PC-3 (cell line): ENCODE results near the gene MBD3L5.
"Not testable (repeated sequence)": the region's sequence is repeated elsewhere in the genome, so short reads cannot be mapped to it uniquely, and the experiment has no call there.

ENCODE experiments used
- EZH2 ChIP-seq: fragments of 300-600 bp; sonication (generic); IDR thresholded peaks from one replicate; pipeline ENCODE4 v1.6.1; 2017; ENCODE audit warnings: antibody characterized with exemption, mild to moderate bottlenecking, low read length; ENCODE audit not compliant: unreplicated experiment
- EZH2phosphoT487 ChIP-seq: fragments of 300-600 bp; sonication (generic); IDR thresholded peaks from 2 replicates; pipeline ENCODE4 v1.6.1; 2018; ENCODE audit warnings: mild to moderate bottlenecking, antibody characterized with exemption, low read length, borderline replicate concordance
- TF ChIP-seq, protein P1 (sequence below): fragments of 300-600 bp; sonication (generic); conservative IDR thresholded peaks from 2 replicates; pipeline ENCODE4 v1.5.1; 2017; ENCODE audit warnings: antibody characterized with exemption, low read depth, mild to moderate bottlenecking, low read length

DNA sequence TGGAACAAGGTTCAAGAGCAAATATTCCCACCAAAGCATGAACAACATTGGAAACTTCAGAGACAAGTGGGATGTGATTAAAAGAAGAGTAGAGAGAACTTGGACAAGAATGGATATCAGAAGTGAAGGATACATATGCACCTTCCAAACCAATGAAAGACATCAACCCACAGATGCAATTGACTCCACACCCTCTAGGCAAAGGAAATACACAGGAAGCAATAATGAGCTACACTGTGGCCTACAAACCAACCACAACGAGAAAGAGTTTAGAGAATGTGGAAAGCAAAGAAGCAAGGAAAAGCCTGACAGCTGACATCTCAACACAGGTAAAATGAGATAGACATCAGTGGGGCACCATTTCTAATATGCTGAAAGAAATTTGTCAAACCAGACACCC lies 1.6 kb upstream of the MBD3L5 start:
- TF ChIP-seq, protein P1, sequence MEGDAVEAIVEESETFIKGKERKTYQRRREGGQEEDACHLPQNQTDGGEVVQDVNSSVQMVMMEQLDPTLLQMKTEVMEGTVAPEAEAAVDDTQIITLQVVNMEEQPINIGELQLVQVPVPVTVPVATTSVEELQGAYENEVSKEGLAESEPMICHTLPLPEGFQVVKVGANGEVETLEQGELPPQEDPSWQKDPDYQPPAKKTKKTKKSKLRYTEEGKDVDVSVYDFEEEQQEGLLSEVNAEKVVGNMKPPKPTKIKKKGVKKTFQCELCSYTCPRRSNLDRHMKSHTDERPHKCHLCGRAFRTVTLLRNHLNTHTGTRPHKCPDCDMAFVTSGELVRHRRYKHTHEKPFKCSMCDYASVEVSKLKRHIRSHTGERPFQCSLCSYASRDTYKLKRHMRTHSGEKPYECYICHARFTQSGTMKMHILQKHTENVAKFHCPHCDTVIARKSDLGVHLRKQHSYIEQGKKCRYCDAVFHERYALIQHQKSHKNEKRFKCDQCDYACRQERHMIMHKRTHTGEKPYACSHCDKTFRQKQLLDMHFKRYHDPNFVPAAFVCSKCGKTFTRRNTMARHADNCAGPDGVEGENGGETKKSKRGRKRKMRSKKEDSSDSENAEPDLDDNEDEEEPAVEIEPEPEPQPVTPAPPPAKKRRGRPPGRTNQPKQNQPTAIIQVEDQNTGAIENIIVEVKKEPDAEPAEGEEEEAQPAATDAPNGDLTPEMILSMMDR, result not testable (repeated sequence)
- TF ChIP-seq EZH2phosphoT487, EZH2: not testable (repeated sequence)
